K562 (cell line): ENCODE results near the gene HAAO. TPM values are rescaled to one million over a fixed set of nuclear protein-coding genes. Genes with fewer than 3 reads are reported as not detected.

Experiments
- ATAC-seq: fragments of 200-7000 bp; cut with Tn5 transposase; 3 replicates; pipeline ENCODE4 v1.9.1; 2020; ENCODE audit warnings: moderate library complexity
- BruUV-seq: library from RNA; stranded (reverse); fragments of 400-500 nt; replicated peaks from 2 replicates; lab custom pipeline; 2021; lab: Mats Ljungman, UMichigan
- CTCF ChIA-PET: fragments of 300-600 bp; formaldehyde crosslinking; extraction: SDS; loops from one replicate; lab custom pipeline; 2021; ENCODE audit warnings: low intra/inter-chr PET ratio; lab: Yijun Ruan, JAX
- POLR2A ChIA-PET: fragments of 300-600, 350-650 bp; sonication (Branson Sonifier 250); formaldehyde crosslinking; extraction: SDS; loops from one replicate; lab custom pipeline; 2021; ENCODE audit warnings: antibody characterized with exemption, inconsistent platforms; lab: Yijun Ruan, JAX
- DNase-seq, 4 experiments: peaks; one replicate each; pipeline versions ENCODE4 v3.0.0 to v3.0.0-alpha.2; 2011 to 2018; ENCODE audit warnings: low spot score in 3 of 4, mixed read lengths in 3 of 4; ENCODE audit errors: extremely low read depth in 1 of 4
- FAIRE-seq: peaks from 2 replicates; lab custom pipeline; 2011; peaks lifted over from hg19 to GRCh38; lab: Jason Lieb, UNC
- H2AFZ ChIP-seq: 2 replicates; pipeline ENCODE4 v1.6.0; 2011; ENCODE audit warnings: low read depth, low read length, control low read depth, inconsistent platforms
- H3K27ac ChIP-seq: fragments of 200-600 bp; 3 replicates; pipeline ENCODE4 v1.8.0; 2011; ENCODE audit warnings: low read depth, mild to moderate bottlenecking, control low read depth, inconsistent platforms, low read length, moderate library complexity, mixed read lengths; ENCODE audit errors: extremely low read depth
- H3K27me3 ChIP-seq, 2 experiments: fragments of 300-600 bp in 1 of 2; 2 replicates in 1 of 2; 3 replicates in 1 of 2; pipeline versions ENCODE4 v1.6.0 to v1.8.0; 2011; ENCODE audit warnings: inconsistent platforms in 2 of 2, low read length in 2 of 2, mild to moderate bottlenecking in 1 of 2, mixed read lengths in 1 of 2, moderate library complexity in 1 of 2; ENCODE audit not compliant: control insufficient read depth in 2 of 2, insufficient read depth in 2 of 2
- H3K36me3 ChIP-seq: fragments of 300-600 bp; 3 replicates; pipeline ENCODE4 v1.8.0; 2011; ENCODE audit warnings: mild to moderate bottlenecking, low read length, inconsistent platforms; ENCODE audit not compliant: control insufficient read depth, insufficient read depth
- H3K4me1 ChIP-seq, 2 experiments: fragments of 200-600 bp in 1 of 2; replicated peaks in 1 of 2; 2 replicates in 1 of 2; 3 replicates in 1 of 2; pipeline versions ENCODE4 v1.5.1 to v1.8.0; 2011; ENCODE audit warnings: inconsistent platforms in 2 of 2, low read length in 2 of 2, mild to moderate bottlenecking in 1 of 2, mixed read lengths in 1 of 2, moderate library complexity in 1 of 2; ENCODE audit not compliant: control insufficient read depth in 2 of 2, insufficient read depth in 2 of 2
- H3K4me2 ChIP-seq: 2 replicates; pipeline ENCODE4 v1.6.1; 2011; ENCODE audit warnings: low read length, control low read depth, inconsistent platforms, mixed read lengths; ENCODE audit not compliant: insufficient read depth
- H3K4me3 ChIP-seq: fragments of 200-600 bp; sonication (generic), shearing (Covaris generic); 2 replicates; pipeline ENCODE4 v1.5.1; 2016; ENCODE audit warnings: control low read depth, inconsistent platforms
- H3K79me2 ChIP-seq: fragments of 200-600 bp; 3 replicates; pipeline ENCODE4 v1.8.0; 2011; ENCODE audit warnings: low read length, inconsistent platforms; ENCODE audit not compliant: control insufficient read depth, insufficient read depth
- H3K9ac ChIP-seq, 2 experiments: 2 replicates each; pipeline versions ENCODE4 v1.6.0 to v1.6.1; 2011; ENCODE audit warnings: low read depth in 2 of 2, low read length in 2 of 2, control low read depth in 1 of 2, inconsistent platforms in 1 of 2, mild to moderate bottlenecking in 1 of 2, mixed read lengths in 1 of 2; ENCODE audit not compliant: insufficient read depth in 1 of 2
- H3K9me1 ChIP-seq: one replicate; pipeline ENCODE4 v1.6.0; 2011; ENCODE audit warnings: inconsistent platforms, mild to moderate bottlenecking, low read length, moderate library complexity; ENCODE audit not compliant: control insufficient read depth, insufficient read depth
- H3K9me3 ChIP-seq: replicated peaks from 2 replicates; pipeline ENCODE4 v1.5.1; 2011; ENCODE audit warnings: low read depth, low read length, inconsistent platforms; ENCODE audit not compliant: control insufficient read depth, insufficient read depth
- H4K20me1 ChIP-seq: replicated peaks from 2 replicates; pipeline ENCODE4 v1.6.1; 2011; ENCODE audit warnings: low read length, inconsistent platforms, mixed read lengths; ENCODE audit not compliant: control insufficient read depth, insufficient read depth
- SP1 ChIP-seq: sonication (generic); formaldehyde crosslinking; IDR thresholded peaks from 2 replicates; pipeline ENCODE4 v1.8.1; 2022; ENCODE audit warnings: mild to moderate bottlenecking, missing genetic modification reagents
- SPI1 ChIP-seq: IDR thresholded peaks from 2 replicates; pipeline ENCODE4 v1.6.1; 2011; ENCODE audit warnings: low read depth, low read length, control low read depth, borderline replicate concordance
- WGBS: fragments of 100-300 bp; shearing (Covaris generic); methylation state at CpG from one replicate; pipeline ENCODE4 v1.1.6; 2016; ENCODE audit warnings: low coverage, mixed read lengths; ENCODE audit not compliant: insufficient coverage; ENCODE audit errors: missing lambda C conversion rate; 5-methylcytosine and 5-hydroxymethylcytosine counted together
- in situ Hi-C: fragments of 300-500 bp; cut with MboI; formaldehyde crosslinking; loops from 4 replicates; pipeline ENCODE4 v1.15.0; 2018; ENCODE audit warnings: inconsistent platforms, mixed read lengths
- intact Hi-C: fragments of 100-400 bp; cut with micrococcal nuclease; formaldehyde crosslinking; loops from 2 replicates; pipeline ENCODE4 v1.14.2; 2022
- polyA plus RNA-seq, 8 experiments: library from polyadenylated mRNA; depleted of rRNA in 4 of 8; stranded (reverse) in 5 of 8; unstranded in 3 of 8; fragments of >200 nt; fragmentation: Nextera tagmentation in 2 of 8; fragmentation: Illumina TruSeq in 1 of 8; extraction: Ambion mirVana in 2 of 8; extraction: Trizol in 1 of 8; gene quantifications; 2 replicates each; pipeline versions ENCODE4 v1.2.1 to v1.2.3, GENCODE V29; 2011 to 2014; ENCODE audit warnings: inconsistent platforms in 1 of 8, missing spikeins in 1 of 8
- total RNA-seq, 7 experiments: library from RNA; depleted of rRNA in 6 of 7; stranded (reverse); fragments of >200 nt in 6 of 7; fragmentation: Illumina TruSeq in 2 of 7; extraction: Trizol in 2 of 7; gene quantifications; 2 replicates each; pipeline versions ENCODE4 v1.2.1 to v1.2.3, GENCODE V29; 2011 to 2021; ENCODE audit warnings: low replicate concordance in 1 of 7
- TF ChIP-seq, protein P1 (sequence below): IDR thresholded peaks from 2 replicates; pipeline ENCODE4 v1.6.1; 2014; ENCODE audit warnings: antibody characterized with exemption
- TF ChIP-seq, protein P2 (sequence below): sonication (generic); formaldehyde crosslinking; IDR thresholded peaks from 2 replicates; pipeline ENCODE4 v1.8.1; 2023; ENCODE audit warnings: mild to moderate bottlenecking, missing genetic modification reagents

Gene HAAO
- total and polyA plus RNA-seq, 9 of the 15 experiments (the other 6 are each of a cell fraction or from before 2014, with no cell fraction given): not detected

DNA sequence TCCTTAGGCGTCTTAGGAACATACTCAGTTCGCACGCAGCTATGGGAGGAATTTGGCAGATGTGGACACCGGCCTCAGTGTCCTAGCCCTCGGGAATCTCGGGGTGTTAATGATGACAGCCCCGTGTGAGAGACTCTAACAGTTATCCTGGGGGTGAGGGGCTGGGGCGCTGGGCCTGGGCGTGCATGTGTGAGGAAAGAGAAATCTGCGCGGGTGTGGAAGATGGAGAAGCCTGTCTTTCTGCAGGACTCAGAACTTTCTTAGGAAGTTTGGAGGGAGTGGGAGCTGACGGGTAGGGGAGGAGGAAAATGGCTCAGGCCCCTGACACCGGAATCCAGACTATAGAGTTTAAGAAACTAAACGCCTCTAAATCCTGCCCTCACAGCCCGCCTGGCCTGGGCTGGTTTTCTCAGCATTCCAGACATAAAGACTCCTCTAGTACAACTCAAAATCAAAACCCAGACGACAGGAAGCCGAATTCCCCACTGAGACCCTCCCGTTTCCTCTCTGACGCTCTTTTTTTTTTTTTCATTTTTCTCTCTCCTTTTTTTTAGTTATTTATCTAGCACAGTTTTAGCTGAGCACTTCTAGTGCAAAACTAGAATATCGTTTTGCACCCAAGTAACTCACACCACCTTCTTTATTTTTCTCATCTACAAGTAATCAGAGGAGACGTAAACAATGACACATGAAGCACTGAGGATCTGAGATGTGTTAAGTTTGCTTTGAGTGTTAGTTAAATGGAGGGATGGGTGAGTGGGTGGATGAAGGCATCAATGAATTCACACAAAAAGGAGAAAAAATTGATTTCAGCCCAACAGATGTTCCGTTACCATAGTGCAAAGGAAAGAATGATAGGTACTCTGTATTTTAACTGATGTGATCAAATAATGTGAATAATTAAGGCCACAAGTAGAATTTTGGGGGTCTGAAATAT lies 1.2 kb upstream of the HAAO start:
- peaks cover 0 to 6% of the 10 kb centered on the region in 2 experiments; a peak in 1 of 5 replicates for H3K4me1 ChIP-seq
- H3K4me2 ChIP-seq: no peak overlapping the region
- no peak for TF ChIP-seq SP1 (CRISPR knock-in tag)
- intact Hi-C loops (no loop called here), in situ Hi-C loops (loop anchor here (25.0 kb wide), 1 partner anchor 281 kb away; no protein-coding TSS in a partner anchor)
- FAIRE-seq (no peak), DNase-seq (no peak), ATAC-seq (no peak)
- H3K9ac ChIP-seq: no peak overlapping the region
- CTCF ChIA-PET: no interaction called here
- POLR2A ChIA-PET: interaction anchor here (1.5 kb wide), 1 partner anchor 17 kb away, joined by 6 read pairs; no protein-coding TSS in a partner anchor
- no peaks in the 10 kb centered on the region for H3K9me1 ChIP-seq
- H4K20me1 ChIP-seq: no peaks in the 10 kb centered on the region
- no peaks in the 10 kb centered on the region for H3K9me3 ChIP-seq
- no TSS peak for BruUV-seq
- H3K27me3 ChIP-seq: peaks cover 0 to 20% of the 10 kb centered on the region in 2 experiments; a peak in 4 of 5 replicates
- H3K79me2 ChIP-seq: no peaks in the 10 kb centered on the region
- H3K4me3 ChIP-seq: no peak overlapping the region
- 43% methylated on average over 18 of the region's 22 CpGs for WGBS
- no peak overlapping the region for H3K27ac ChIP-seq
- no peak overlapping the region for H2AFZ ChIP-seq
- H3K36me3 ChIP-seq: no peaks in the 10 kb centered on the region

DNA sequence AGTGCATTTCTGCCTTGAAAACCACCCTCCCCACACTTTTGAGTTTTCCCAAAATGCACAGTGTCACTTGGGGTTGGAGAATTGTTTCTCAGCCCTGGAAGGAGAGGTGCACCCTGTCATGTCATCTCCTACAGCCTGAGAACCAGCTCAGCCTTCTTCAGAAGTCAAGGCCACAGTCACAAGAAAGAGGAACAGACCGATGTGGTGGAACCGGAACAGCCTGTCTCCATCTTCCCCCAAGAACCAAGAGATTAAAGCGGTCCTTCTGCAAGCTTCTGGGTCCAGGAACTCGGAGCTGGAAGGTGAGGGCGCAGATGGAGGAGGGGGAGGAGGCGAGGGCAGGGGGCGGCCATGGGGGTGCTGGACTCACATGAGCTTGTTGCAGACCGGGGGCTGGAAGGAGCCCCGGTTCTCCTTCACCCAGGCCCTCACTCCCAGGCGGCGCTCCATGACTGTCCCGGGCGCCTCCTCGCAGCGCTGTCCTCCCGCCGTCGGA lies 248 bp downstream of the HAAO start:
- peak; percentile 31; the same call in 1 of the 2 replicates for TF ChIP-seq SPI1
- TF ChIP-seq, protein P1, sequence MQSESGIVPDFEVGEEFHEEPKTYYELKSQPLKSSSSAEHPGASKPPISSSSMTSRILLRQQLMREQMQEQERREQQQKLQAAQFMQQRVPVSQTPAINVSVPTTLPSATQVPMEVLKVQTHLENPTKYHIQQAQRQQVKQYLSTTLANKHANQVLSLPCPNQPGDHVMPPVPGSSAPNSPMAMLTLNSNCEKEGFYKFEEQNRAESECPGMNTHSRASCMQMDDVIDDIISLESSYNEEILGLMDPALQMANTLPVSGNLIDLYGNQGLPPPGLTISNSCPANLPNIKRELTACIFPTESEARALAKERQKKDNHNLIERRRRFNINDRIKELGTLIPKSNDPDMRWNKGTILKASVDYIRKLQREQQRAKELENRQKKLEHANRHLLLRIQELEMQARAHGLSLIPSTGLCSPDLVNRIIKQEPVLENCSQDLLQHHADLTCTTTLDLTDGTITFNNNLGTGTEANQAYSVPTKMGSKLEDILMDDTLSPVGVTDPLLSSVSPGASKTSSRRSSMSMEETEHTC: no peak
- TF ChIP-seq, protein P2, sequence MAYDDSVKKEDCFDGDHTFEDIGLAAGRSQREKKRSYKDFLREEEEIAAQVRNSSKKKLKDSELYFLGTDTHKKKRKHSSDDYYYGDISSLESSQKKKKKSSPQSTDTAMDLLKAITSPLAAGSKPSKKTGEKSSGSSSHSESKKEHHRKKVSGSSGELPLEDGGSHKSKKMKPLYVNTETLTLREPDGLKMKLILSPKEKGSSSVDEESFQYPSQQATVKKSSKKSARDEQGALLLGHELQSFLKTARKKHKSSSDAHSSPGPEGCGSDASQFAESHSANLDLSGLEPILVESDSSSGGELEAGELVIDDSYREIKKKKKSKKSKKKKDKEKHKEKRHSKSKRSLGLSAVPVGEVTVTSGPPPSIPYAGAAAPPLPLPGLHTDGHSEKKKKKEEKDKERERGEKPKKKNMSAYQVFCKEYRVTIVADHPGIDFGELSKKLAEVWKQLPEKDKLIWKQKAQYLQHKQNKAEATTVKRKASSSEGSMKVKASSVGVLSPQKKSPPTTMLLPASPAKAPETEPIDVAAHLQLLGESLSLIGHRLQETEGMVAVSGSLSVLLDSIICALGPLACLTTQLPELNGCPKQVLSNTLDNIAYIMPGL: no peak
- no TSS peak for BruUV-seq
- no peak for FAIRE-seq
- Histone ChIP-seq H3K9me3 (no peaks in the 10 kb centered on the region), H3K9ac (no peak overlapping the region), H3K27me3 (peaks cover 2 to 35% of the 10 kb centered on the region in 2 experiments; a peak in 4 of 5 replicates), H3K4me3 (no peak overlapping the region), H3K36me3 (no peaks in the 10 kb centered on the region), H3K27ac (no peak overlapping the region), H3K4me1 (peaks cover 0 to 11% of the 10 kb centered on the region in 2 experiments; a peak in 1 of 5 replicates), H3K79me2 (no peaks in the 10 kb centered on the region), H4K20me1 (no peaks in the 10 kb centered on the region; the same call in 1 of the 2 replicates), H3K9me1 (no peaks in the 10 kb centered on the region), H2AFZ (no peak overlapping the region), H3K4me2 (no peak overlapping the region)
- ChIA-PET CTCF (no interaction called here), POLR2A (interaction anchor here (0.9 to 1.1 kb wide), 2 partner anchors 9 to 17 kb away, joined by 3 read pairs; no protein-coding TSS in a partner anchor)
- no peak for DNase-seq
- 19% methylated on average over 3 of the region's 18 CpGs for WGBS
- intact Hi-C loops: no loop called here
- in situ Hi-C loops: loop anchor here (25.0 kb wide), 1 partner anchor 280 kb away; no protein-coding TSS in a partner anchor
- no peak for ATAC-seq
